Measurements from ENCODE around the gene NSUN7.

NSUN7 gene

GRCh38 chr4:40848940-40849339 is 99.2 kb downstream of the NSUN7 start:
- DNase-seq = no peak

- no peak for DNase-seq
Observed at GRCh38 chr4:40850496-40850895, 100.7 kb downstream of the NSUN7 start.

- DNase-seq = no peak
Observed at GRCh38 chr4:40856277-40856839, 106.6 kb downstream of the NSUN7 start.

GRCh38 chr4:40856840-40857362 is 107.1 kb downstream of the NSUN7 start:
- DNase-seq = peak; percentile 89

GRCh38 chr4:40857956-40858355 is 108.2 kb downstream of the NSUN7 start:
- no peak for DNase-seq

GRCh38 chr4:40858962-40859361 is 109.2 kb downstream of the NSUN7 start:
- no peak for DNase-seq
